A549 (cell line): ENCODE results near the gene ELMO3. TPM values are rescaled to one million over a fixed set of nuclear protein-coding genes. Genes with fewer than 3 reads are reported as not detected.

Experiments
- ATAC-seq, 2 experiments: fragments of 200-7000 bp in 1 of 2; fragments of >200 bp in 1 of 2; cut with Nextera tagmentation in 1 of 2; cut with Tn5 transposase in 1 of 2; 3 replicates each; pipeline versions ENCODE4 v1.8.0 to v1.9.1; 2018 to 2020; ENCODE audit warnings: mild to moderate bottlenecking in 1 of 2, moderate library complexity in 1 of 2
- CTCF ChIA-PET: fragments of 300-600 bp; sonication (Branson Sonifier 250); formaldehyde crosslinking; extraction: SDS; loops from one replicate; lab custom pipeline; 2021; ENCODE audit warnings: antibody characterized with exemption, inconsistent platforms; lab: Yijun Ruan, JAX
- POLR2A ChIA-PET: fragments of 350-600 bp; formaldehyde crosslinking; extraction: SDS; loops from one replicate; lab custom pipeline; 2021; ENCODE audit warnings: antibody characterized with exemption, inconsistent platforms; lab: Yijun Ruan, JAX
- DNase-seq, 2 experiments: peaks; one replicate each; pipeline versions ENCODE4 v3.0.0 to v3.0.0-alpha.2; 2011 to 2016; ENCODE audit warnings: low read depth in 1 of 2, low spot score in 1 of 2
- FAIRE-seq: peaks from 2 replicates; lab custom pipeline; 2011; peaks lifted over from hg19 to GRCh38; lab: Jason Lieb, UNC
- H3K27ac ChIP-seq, 2 experiments: fragments of >200 bp; sonication (Bioruptor Twin); formaldehyde crosslinking; 3 replicates each; pipeline ENCODE4 v1.5.1; 2016 to 2017
- H3K4me1 ChIP-seq: fragments of >200 bp; sonication (Bioruptor Twin); formaldehyde crosslinking; 3 replicates; pipeline ENCODE4 v1.6.1; 2016
- H3K4me2 ChIP-seq: fragments of >200 bp; sonication (Bioruptor Twin); formaldehyde crosslinking; 3 replicates; pipeline ENCODE4 v1.6.1; 2016
- H3K4me3 ChIP-seq: fragments of >200 bp; sonication (Bioruptor Twin); formaldehyde crosslinking; 3 replicates; pipeline ENCODE4 v1.5.1; 2016
- H3K9me3 ChIP-seq: fragments of >200 bp; sonication (Bioruptor Twin); formaldehyde crosslinking; 3 replicates; pipeline ENCODE4 v1.6.1; 2016
- CHD2 ChIP-seq: fragments of 150-350 bp; IDR thresholded peaks from 2 replicates; pipeline ENCODE4 v1.6.1; 2014; ENCODE audit warnings: low read length; ENCODE audit not compliant: partially characterized antibody
- CHD4 ChIP-seq: fragments of 200-600 bp; sonication (generic); IDR thresholded peaks from 2 replicates; pipeline ENCODE4 v1.6.1; 2016; ENCODE audit warnings: antibody characterized with exemption, mild to moderate bottlenecking, borderline replicate concordance
- CTCF ChIP-seq: fragments of >200 bp; sonication (Bioruptor Twin); formaldehyde crosslinking; IDR thresholded peaks from 3 replicates; pipeline ENCODE4 v1.5.1; 2016
- EHF ChIP-seq: fragments of 250-450 bp; sonication (Bioruptor Pico); IDR thresholded peaks from 2 replicates; pipeline ENCODE4 v1.5.0; 2020; ENCODE audit warnings: mild to moderate bottlenecking
- ELK1 ChIP-seq: fragments of 150-350 bp; IDR thresholded peaks from 2 replicates; pipeline ENCODE4 v1.6.1; 2014; ENCODE audit warnings: low read depth, mild to moderate bottlenecking, low read length
- FOXS1 ChIP-seq: fragments of 250-450 bp; sonication (Bioruptor Pico); IDR thresholded peaks from 2 replicates; pipeline ENCODE4 v1.5.0; 2020; ENCODE audit warnings: mild to moderate bottlenecking, moderate library complexity
- GATA3 ChIP-seq: IDR thresholded peaks from 2 replicates; pipeline ENCODE4 v1.6.1; 2012; ENCODE audit warnings: borderline replicate concordance
- HDAC2 ChIP-seq: fragments of 200-600 bp; sonication (generic); IDR thresholded peaks from 2 replicates; pipeline ENCODE4 v1.6.1; 2016
- HMGXB4 ChIP-seq: fragments of 250-450 bp; sonication (Bioruptor Pico); IDR thresholded peaks from 2 replicates; pipeline ENCODE4 v1.5.0; 2021; ENCODE audit warnings: mild to moderate bottlenecking, moderate library complexity, borderline replicate concordance
- HOXA7 ChIP-seq: fragments of 250-450 bp; sonication (Bioruptor Pico); IDR thresholded peaks from 2 replicates; pipeline ENCODE4 v1.5.0; 2020; ENCODE audit warnings: mild to moderate bottlenecking, moderate library complexity
- HOXB13 ChIP-seq: fragments of 250-450 bp; sonication (Bioruptor Pico); IDR thresholded peaks from 2 replicates; pipeline ENCODE4 v1.5.0; 2020; ENCODE audit warnings: low read depth, mild to moderate bottlenecking, moderate library complexity
- KDM5A ChIP-seq: fragments of 200-600 bp; sonication (generic); IDR thresholded peaks from 2 replicates; pipeline ENCODE4 v1.6.1; 2016; ENCODE audit warnings: antibody characterized with exemption, mild to moderate bottlenecking
- NPAS2 ChIP-seq: fragments of 250-450 bp; sonication (Bioruptor Pico); IDR thresholded peaks from 2 replicates; pipeline ENCODE4 v1.8.0; 2022; ENCODE audit warnings: mild to moderate bottlenecking, moderate library complexity, borderline replicate concordance
- PHF8 ChIP-seq: fragments of 200-600 bp; sonication (generic); IDR thresholded peaks from 2 replicates; pipeline ENCODE4 v1.6.1; 2016; ENCODE audit warnings: low read depth, mild to moderate bottlenecking, antibody characterized with exemption, moderate library complexity, borderline replicate concordance
- RAD21 ChIP-seq, 2 experiments: fragments of >200 bp in 1 of 2; sonication (Bioruptor Twin) in 1 of 2; formaldehyde crosslinking in 1 of 2; IDR thresholded peaks in 1 of 2; conservative IDR thresholded peaks in 1 of 2; 2 replicates in 1 of 2; 3 replicates in 1 of 2; pipeline ENCODE4 v1.6.1; 2012 to 2018; ENCODE audit warnings: inconsistent platforms in 1 of 2
- SMC3 ChIP-seq: fragments of >200 bp; sonication (Bioruptor Twin); formaldehyde crosslinking; IDR thresholded peaks from 3 replicates; pipeline ENCODE4 v1.6.1; 2018; ENCODE audit warnings: inconsistent platforms
- TFCP2L1 ChIP-seq: fragments of 250-450 bp; sonication (Bioruptor Pico); IDR thresholded peaks from 2 replicates; pipeline ENCODE4 v1.5.0; 2021; ENCODE audit warnings: mild to moderate bottlenecking
- ZNF302 ChIP-seq: fragments of 250-450 bp; sonication (Bioruptor Pico); IDR thresholded peaks from 2 replicates; pipeline ENCODE4 v1.9.0; 2021; ENCODE audit warnings: inconsistent platforms, mild to moderate bottlenecking, moderate library complexity
- WGBS: methylation state at CpG from one replicate; pipeline ENCODE4 v1.1.6; 2017; ENCODE audit errors: missing lambda C conversion rate; 5-methylcytosine and 5-hydroxymethylcytosine counted together
- polyA plus RNA-seq, 4 experiments: library from polyadenylated mRNA; depleted of rRNA in 3 of 4; stranded (reverse); fragments of >200 nt; fragmentation: RNase III in 1 of 4; extraction: RNeasy Plus Mini Kit Qiagen cat#74134 plus additional on column Dnase treatment in 1 of 4; gene quantifications; 2 replicates in 3 of 4; 3 replicates in 1 of 4; pipeline ENCODE4 v1.2.3, GENCODE V29; 2011 to 2017
- TF ChIP-seq, protein P1 (sequence below): IDR thresholded peaks from 2 replicates; pipeline ENCODE4 v1.6.1; 2012
- TF ChIP-seq, protein P2 (sequence below): fragments of >200 bp; sonication (Bioruptor Twin); formaldehyde crosslinking; IDR thresholded peaks from 2 replicates; pipeline ENCODE4 v1.6.1; 2016

The ELMO3 gene
- polyA plus RNA-seq, 2 of the 4 experiments (the other 2 are of a cell fraction) = 0.62 to 1.4 TPM

GRCh38 chr16:67169011-67169451 lies 29.9 kb upstream of the ELMO3 start:
- CTCF ChIA-PET = interaction anchor here (0.6 to 20.5 kb wide), 17 partner anchors 10 to 215 kb away, joined by 3 to 314 read pairs (median 4); partner anchors contain the start of genes B3GNT9, CES3, EXOC3L1 and FBXL8
- TF ChIP-seq CHD4 (no peak), KDM5A (no peak), HDAC2 (no peak), HOXA7 (CRISPR knock-in tag) (no peak), CHD2 (no peak), FOXS1 (CRISPR knock-in tag) (no peak), HMGXB4 (CRISPR knock-in tag) (no peak), GATA3 (no peak), NPAS2 (no peak), ZNF302 (CRISPR knock-in tag) (no peak), HOXB13 (no peak), PHF8 (no peak), TFCP2L1 (CRISPR knock-in tag) (no peak), EHF (no peak), ELK1 (no peak)
- TF ChIP-seq, protein P1, sequence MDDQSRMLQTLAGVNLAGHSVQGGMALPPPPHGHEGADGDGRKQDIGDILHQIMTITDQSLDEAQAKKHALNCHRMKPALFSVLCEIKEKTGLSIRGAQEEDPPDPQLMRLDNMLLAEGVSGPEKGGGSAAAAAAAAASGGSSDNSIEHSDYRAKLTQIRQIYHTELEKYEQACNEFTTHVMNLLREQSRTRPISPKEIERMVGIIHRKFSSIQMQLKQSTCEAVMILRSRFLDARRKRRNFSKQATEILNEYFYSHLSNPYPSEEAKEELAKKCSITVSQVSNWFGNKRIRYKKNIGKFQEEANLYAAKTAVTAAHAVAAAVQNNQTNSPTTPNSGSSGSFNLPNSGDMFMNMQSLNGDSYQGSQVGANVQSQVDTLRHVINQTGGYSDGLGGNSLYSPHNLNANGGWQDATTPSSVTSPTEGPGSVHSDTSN = no peak
- TF ChIP-seq, protein P2, sequence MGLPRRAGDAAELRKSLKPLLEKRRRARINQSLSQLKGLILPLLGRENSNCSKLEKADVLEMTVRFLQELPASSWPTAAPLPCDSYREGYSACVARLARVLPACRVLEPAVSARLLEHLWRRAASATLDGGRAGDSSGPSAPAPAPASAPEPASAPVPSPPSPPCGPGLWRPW = no peak
- Histone ChIP-seq H3K4me2 (peak overlapping the region; percentile 99), H3K4me3 (no peak overlapping the region), H3K27ac (peak overlapping the region; percentile 97 to 99; a peak in 5 of 6 replicates), H3K4me1 (peaks cover 32% of the 10 kb centered on the region), H3K9me3 (no peaks in the 10 kb centered on the region)
- ATAC-seq = no peak
- FAIRE-seq = no peak
- WGBS = 74% methylated on average over 9 of the region's 9 CpGs
- POLR2A ChIA-PET = interaction anchor here (2.9 kb wide), 1 partner anchor 9 kb away, joined by 46 read pairs; the partner anchor contains the start of genes FBXL8 and TRADD
- DNase-seq = no peak

GRCh38 chr16:67169642-67170167 lies 29.2 kb upstream of the ELMO3 start:
- no peak for FAIRE-seq
- no peaks in the 10 kb centered on the region for H3K9me3 ChIP-seq
- H3K4me3 ChIP-seq = peak overlapping the region; percentile 51
- CTCF ChIA-PET = interaction anchor here (0.6 to 20.5 kb wide), 24 partner anchors 14 to 216 kb away, joined by 3 to 314 read pairs (median 4); partner anchors contain the start of genes B3GNT9, CES4A, EXOC3L1 and FBXL8
- TF ChIP-seq SMC3 (peak; percentile 27; the same call in 1 of the 3 replicates), RAD21 (conservative IDR thresholded peaks at IDR 0.05 in 1 of 2, IDR thresholded peaks at IDR 0.05 in 1 of 2) (peak in 1 of 2 experiments; percentile 39; a peak in 3 of 5 replicates), ZNF302 (CRISPR knock-in tag) (no peak), CTCF (peak; percentile 76)
- TF ChIP-seq, all 56 proteins: peak for 3
- 19% methylated on average over 24 of the region's 24 CpGs for WGBS
- peak overlapping the region; percentile 97 to 99 for H3K27ac ChIP-seq
- H3K4me2 ChIP-seq = peak overlapping the region; percentile 99
- DNase-seq (peak in 1 of 2 experiments; percentile 50), ATAC-seq (peak; percentile 1 to 25; a peak in 4 of 6 replicates)
- peaks cover 36% of the 10 kb centered on the region for H3K4me1 ChIP-seq
- POLR2A ChIA-PET = interaction anchor here (1.0 to 2.9 kb wide), 6 partner anchors 9 to 209 kb away, joined by 3 to 46 read pairs (median 4); partner anchors contain the start of genes CES3, FBXL8, FHOD1 and TRADD
